ENCODE results near the gene AADACL3.

The AADACL3 gene

DNA sequence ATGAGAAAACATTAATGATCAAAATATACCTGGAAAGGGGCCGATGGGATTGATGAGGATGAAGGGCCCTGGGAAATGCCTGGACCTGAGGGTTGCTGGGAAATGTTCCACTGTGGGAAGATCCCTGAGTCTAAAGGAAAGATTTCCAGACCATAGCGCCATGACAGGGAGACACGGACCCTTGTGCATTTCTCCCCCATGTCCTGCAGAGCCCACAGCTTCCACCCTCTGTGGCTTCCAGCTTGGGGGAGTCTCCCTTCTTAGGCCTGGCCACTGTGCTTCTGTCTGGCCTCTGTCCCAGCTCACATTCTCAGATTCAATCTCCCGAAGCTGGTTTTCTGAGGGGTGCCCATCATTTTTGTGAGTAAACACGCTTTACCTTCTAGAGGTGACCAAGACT is 56.6 kb downstream of the AADACL3 start:
- TF ChIP-seq CTCF (IDR thresholded peaks at IDR 0.05; ENCODE audit: unreplicated experiment in 3 of 3) = no peak
- peaks cover 11% of the 10 kb centered on the region for H3K9me3 Mint-ChIP-seq
- no peaks in the 10 kb centered on the region for H3K4me1 Mint-ChIP-seq
- peaks cover 25% of the 10 kb centered on the region for H3K27me3 Mint-ChIP-seq (ENCODE audit: low read depth)
- no peaks in the 10 kb centered on the region for H3K36me3 Mint-ChIP-seq (ENCODE audit: low read depth)
- no peak overlapping the region for H3K4me3 Mint-ChIP-seq
- no peak overlapping the region for H3K27ac Mint-ChIP-seq

- no peak for TF ChIP-seq CTCF (IDR thresholded peaks at IDR 0.05; ENCODE audit: unreplicated experiment in 3 of 3)
- Mint-ChIP-seq H3K27ac (no peak within 1 kb of the TSS), H3K4me1 (no peaks in the 10 kb centered on the region), H3K27me3 (ENCODE audit: low read depth) (peaks cover 25% of the 10 kb centered on the region), H3K36me3 (ENCODE audit: low read depth) (no peaks in the 10 kb centered on the region), H3K4me3 (no peak within 1 kb of the TSS), H3K9me3 (peaks cover 9% of the 10 kb centered on the region)
These were observed 57.5 kb downstream of the AADACL3 start, which contains the start of gene PRAMEF12 for GRCh38 chr1:12773438-12773837. PRAMEF12 (plus strand) TSS chr1:12773738; CDS start chr1:12774868, 1,130 bp downstream.

DNA sequence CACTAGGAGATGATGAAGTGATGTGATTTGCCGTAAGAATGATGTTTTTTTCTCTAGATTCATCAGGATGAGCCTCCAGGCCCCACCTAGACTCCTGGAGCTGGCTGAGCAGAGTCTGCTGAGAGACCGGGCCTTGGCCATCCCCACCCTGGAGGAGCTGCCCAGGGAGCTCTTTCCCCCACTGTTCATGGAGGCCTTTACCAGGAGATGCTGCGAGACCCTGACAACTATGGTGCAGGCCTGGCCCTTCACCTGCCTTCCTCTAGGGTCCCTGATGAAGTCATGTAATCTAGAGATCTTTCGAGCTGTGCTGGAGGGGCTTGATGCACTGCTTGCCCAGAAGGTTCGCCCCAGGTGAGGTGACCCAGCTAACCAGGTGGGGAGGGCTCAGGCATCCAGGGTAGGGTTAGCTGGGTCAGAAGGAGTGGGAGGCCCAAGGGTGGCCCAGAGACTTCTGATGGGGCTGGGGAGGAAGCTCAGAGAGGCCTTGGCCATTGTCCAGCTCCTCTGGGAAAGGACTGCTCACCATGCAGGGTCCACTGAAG is 59.0 kb downstream of the AADACL3 start:
- Mint-ChIP-seq H3K4me1 (no peaks in the 10 kb centered on the region), H3K4me3 (no peak overlapping the region), H3K9me3 (peaks cover 9% of the 10 kb centered on the region), H3K36me3 (ENCODE audit: low read depth) (no peaks in the 10 kb centered on the region), H3K27me3 (ENCODE audit: low read depth) (peaks cover 25% of the 10 kb centered on the region), H3K27ac (no peak overlapping the region)
- no peak for TF ChIP-seq CTCF (IDR thresholded peaks at IDR 0.05; ENCODE audit: unreplicated experiment in 3 of 3)

GRCh38 chr1:12775443-12775842 is 59.5 kb downstream of the AADACL3 start:
- TF ChIP-seq CTCF (IDR thresholded peaks at IDR 0.05; ENCODE audit: unreplicated experiment in 3 of 3) = no peak
- Mint-ChIP-seq H3K27ac (no peak overlapping the region), H3K36me3 (ENCODE audit: low read depth) (no peaks in the 10 kb centered on the region), H3K4me1 (no peaks in the 10 kb centered on the region), H3K27me3 (ENCODE audit: low read depth) (peaks cover 22% of the 10 kb centered on the region), H3K9me3 (peaks cover 9% of the 10 kb centered on the region), H3K4me3 (no peak overlapping the region)

- no peak overlapping the region for H3K4me3 Mint-ChIP-seq
- no peak for TF ChIP-seq CTCF (IDR thresholded peaks at IDR 0.05; ENCODE audit: unreplicated experiment in 3 of 3)
- peaks cover 11% of the 10 kb centered on the region for H3K27me3 Mint-ChIP-seq (ENCODE audit: low read depth)
- H3K27ac Mint-ChIP-seq = no peak overlapping the region
- peaks cover 7% of the 10 kb centered on the region for H3K9me3 Mint-ChIP-seq
- no peaks in the 10 kb centered on the region for H3K36me3 Mint-ChIP-seq (ENCODE audit: low read depth)
- H3K4me1 Mint-ChIP-seq = no peaks in the 10 kb centered on the region
These were observed 61.1 kb downstream of the AADACL3 start for GRCh38 chr1:12776801-12777557.
